Gastroesophageal sphincter (tissue), 3 donors: ENCODE measurements around the gene KCNK4.

ENCODE experiments used
- CTCF ChIP-seq, 4 experiments: fragments of 200-600 bp in 2 of 4; fragments of 450-650 bp in 2 of 4; sonication (generic) in 1 of 4; IDR thresholded peaks; one replicate each; pipeline ENCODE4 v1.5.1; 2017 to 2019; ENCODE audit warnings: antibody characterized with exemption in 4 of 4, mild to moderate bottlenecking in 2 of 4, moderate library complexity in 2 of 4
- POLR2A ChIP-seq, 2 donors: fragments of 450-650 bp; IDR thresholded peaks; one replicate each; pipeline ENCODE4 v1.6.1; 2017; ENCODE audit warnings: antibody characterized with exemption in 2 of 2, mild to moderate bottlenecking in 2 of 2, moderate library complexity in 1 of 2
- POLR2AphosphoS5 ChIP-seq: sonication (generic); formaldehyde crosslinking; IDR thresholded peaks from one replicate; pipeline ENCODE4 v1.6.1; 2017; ENCODE audit warnings: antibody characterized with exemption

- TF ChIP-seq CTCF (IDR thresholded peaks at IDR 0.05) (no peak), POLR2AphosphoS5 (no peak), POLR2A (IDR thresholded peaks at IDR 0.05) (no peak)
These were observed 32.3 kb downstream of the KCNK4 start for GRCh38 chr11:64323373-64323772.
